Gastroesophageal sphincter (tissue), 4 donors: ENCODE measurements around the gene OGFOD3. TPM values are rescaled to one million over a fixed set of nuclear protein-coding genes. Genes with fewer than 3 reads are reported as not detected.
A peak's percentile ranks its signal among the peaks of the same experiment; 100 is the strongest.

ENCODE experiments used
- ATAC-seq: fragments of 150-250 bp; one replicate; pipeline ENCODE4 v1.9.1; 2016; ENCODE audit warnings: mild to moderate bottlenecking, moderate library complexity
- H3K27ac ChIP-seq, 4 donors: fragments of 200-600 bp; sonication (generic) in 3 of 4; 1 replicate in 3 of 4; 2 replicates in 1 of 4; pipeline ENCODE4 v1.5.1; 2016 to 2019
- H3K27me3 ChIP-seq: fragments of 200-600 bp; sonication (generic); one replicate; pipeline ENCODE4 v1.5.1; 2019
- H3K36me3 ChIP-seq, 2 donors: fragments of 200-600 bp; sonication (generic); one replicate each; pipeline ENCODE4 v1.5.1; 2019; ENCODE audit warnings: control low read depth in 1 of 2
- H3K4me1 ChIP-seq, 3 donors: fragments of 200-600 bp; sonication (generic); 1 replicate in 2 of 3; 2 replicates in 1 of 3; pipeline ENCODE4 v1.5.1; 2016 to 2019; ENCODE audit warnings: control low read depth in 2 of 3
- H3K4me3 ChIP-seq, 2 donors: fragments of 200-600 bp; sonication (generic); one replicate each; pipeline ENCODE4 v1.5.1; 2019; ENCODE audit warnings: mild to moderate bottlenecking in 1 of 2, moderate library complexity in 1 of 2
- H3K9me3 ChIP-seq, 3 donors: fragments of 200-600 bp; sonication (generic); one replicate each; pipeline ENCODE4 v1.5.1; 2017 to 2019; ENCODE audit warnings: control low read depth in 2 of 3
- CTCF ChIP-seq, 4 experiments: fragments of 200-600 bp in 2 of 4; fragments of 450-650 bp in 2 of 4; sonication (generic) in 1 of 4; IDR thresholded peaks; one replicate each; pipeline ENCODE4 v1.5.1; 2017 to 2019; ENCODE audit warnings: antibody characterized with exemption in 4 of 4, mild to moderate bottlenecking in 2 of 4, moderate library complexity in 2 of 4
- EP300 ChIP-seq: sonication (generic); formaldehyde crosslinking; IDR thresholded peaks from one replicate; pipeline ENCODE4 v1.6.1; 2017; ENCODE audit warnings: antibody characterized with exemption, mild to moderate bottlenecking
- POLR2A ChIP-seq, 2 donors: fragments of 450-650 bp; IDR thresholded peaks; one replicate each; pipeline ENCODE4 v1.6.1; 2017; ENCODE audit warnings: antibody characterized with exemption in 2 of 2, mild to moderate bottlenecking in 2 of 2, moderate library complexity in 1 of 2
- POLR2AphosphoS5 ChIP-seq: sonication (generic); formaldehyde crosslinking; IDR thresholded peaks from one replicate; pipeline ENCODE4 v1.6.1; 2017; ENCODE audit warnings: antibody characterized with exemption
- WGBS, 2 donors: methylation state at CpG; one replicate each; pipeline ENCODE4 v1.1.5; 2018; ENCODE audit warnings: low coverage in 1 of 2; 5-methylcytosine and 5-hydroxymethylcytosine counted together
- total RNA-seq, 4 donors: library from RNA; depleted of rRNA; stranded (reverse); fragments of >200 nt; gene quantifications; one replicate each; pipeline ENCODE4 v1.1.0, GENCODE V29; 2016

The OGFOD3 gene
- total RNA-seq, 4 donors from 2014 or later, result 26.4 to 39.5 (median 28.8) TPM

- WGBS, 2 donors, result no CpG with 5 or more reads among the region's 35 CpGs
- peaks cover 0 to 48% (median 5%) of the 10 kb centered on the region in 3 donors for H3K4me1 ChIP-seq
- TF ChIP-seq POLR2AphosphoS5 (no peak), POLR2A (IDR thresholded peaks at IDR 0.05) (no peak), EP300 (no peak), CTCF (IDR thresholded peaks at IDR 0.05) (no peak)
- H3K9me3 ChIP-seq, result no peaks in the 10 kb centered on the region
- peak overlapping the region in 3 of 4 donors; percentile 10 to 47 (median 43) for H3K27ac ChIP-seq
- H3K36me3 ChIP-seq, result peaks cover 0 to 56% of the 10 kb centered on the region in 2 donors
- no peak overlapping the region for H3K4me3 ChIP-seq
- no peak for ATAC-seq
- H3K27me3 ChIP-seq, result no peaks in the 10 kb centered on the region
These were observed 26.0 kb upstream of the OGFOD3 start for GRCh38 chr17:82444284-82444893.

GRCh38 chr17:82443465-82444283 is 25.3 kb upstream of the OGFOD3 start:
- H3K36me3 ChIP-seq, result peaks cover 0 to 63% of the 10 kb centered on the region in 2 donors
- no peaks in the 10 kb centered on the region for H3K27me3 ChIP-seq
- WGBS, 2 donors, result no CpG with 5 or more reads among the region's 40 CpGs
- ATAC-seq, result no peak
- no peak overlapping the region for H3K27ac ChIP-seq
- TF ChIP-seq EP300 (no peak), CTCF (IDR thresholded peaks at IDR 0.05) (no peak), POLR2AphosphoS5 (no peak), POLR2A (IDR thresholded peaks at IDR 0.05) (no peak)
- no peaks in the 10 kb centered on the region for H3K9me3 ChIP-seq
- H3K4me3 ChIP-seq, result no peak overlapping the region
- peaks cover 0 to 41% (median 0%) of the 10 kb centered on the region in 3 donors for H3K4me1 ChIP-seq

- WGBS, 2 donors, result 90% methylated on average over 13 of the region's 28 CpGs; no CpG with 5 or more reads in 1 of the 2 donors
- TF ChIP-seq CTCF (IDR thresholded peaks at IDR 0.05) (no peak), EP300 (no peak), POLR2AphosphoS5 (no peak), POLR2A (IDR thresholded peaks at IDR 0.05) (no peak)
- peaks cover 0 to 63% of the 10 kb centered on the region in 2 donors for H3K36me3 ChIP-seq
- H3K27ac ChIP-seq, result no peak overlapping the region
- H3K9me3 ChIP-seq, result no peaks in the 10 kb centered on the region
- H3K27me3 ChIP-seq, result no peaks in the 10 kb centered on the region
- peaks cover 0 to 38% (median 0%) of the 10 kb centered on the region in 3 donors for H3K4me1 ChIP-seq
- ATAC-seq, result no peak
- no peak overlapping the region for H3K4me3 ChIP-seq
These were observed 24.5 kb upstream of the OGFOD3 start for GRCh38 chr17:82442643-82443464.

GRCh38 chr17:82441691-82442487 is 23.5 kb upstream of the OGFOD3 start:
- 99 to 100% methylated on average over 4 to 10 of the region's 27 CpGs for WGBS, 2 donors
- H3K9me3 ChIP-seq, result no peaks in the 10 kb centered on the region
- peaks cover 0 to 33% (median 0%) of the 10 kb centered on the region in 3 donors for H3K4me1 ChIP-seq
- H3K27me3 ChIP-seq, result no peaks in the 10 kb centered on the region
- no peak for ATAC-seq
- no peak overlapping the region for H3K27ac ChIP-seq
- peaks cover 0 to 70% of the 10 kb centered on the region in 2 donors for H3K36me3 ChIP-seq
- no peak for TF ChIP-seq EP300
- TF ChIP-seq POLR2A (IDR thresholded peaks at IDR 0.05), result no peak
- TF ChIP-seq CTCF (IDR thresholded peaks at IDR 0.05), result no peak
- no peak for TF ChIP-seq POLR2AphosphoS5
- no peak overlapping the region for H3K4me3 ChIP-seq
